Upper lobe of right lung (tissue), 1 donor: ENCODE measurements around the gene NMUR1. TPM values are rescaled to one million over a fixed set of nuclear protein-coding genes. Genes with fewer than 3 reads are reported as not detected.
A peak's percentile ranks its signal among the peaks of the same experiment; 100 is the strongest.
"Not testable (repeated sequence)": the region's sequence is repeated elsewhere in the genome, so short reads cannot be mapped to it uniquely, and the experiment has no call there.

ENCODE experiments used
- ATAC-seq: fragments of 200-7000 bp; cut with Tn5 transposase; one replicate; pipeline ENCODE4 v1.9.1; 2020; ENCODE audit warnings: mild to moderate bottlenecking, moderate library complexity
- DNase-seq: peaks from one replicate; pipeline ENCODE4 v3.0.0-alpha.2; 2020
- H3K27ac ChIP-seq: fragments of 200-600 bp; one replicate; pipeline ENCODE4 v1.8.0; 2022
- H3K27me3 ChIP-seq: fragments of 200-600 bp; one replicate; pipeline ENCODE4 v1.8.0; 2022; ENCODE audit warnings: mild to moderate bottlenecking
- H3K36me3 ChIP-seq: fragments of 200-600 bp; one replicate; pipeline ENCODE4 v1.8.0; 2022
- H3K4me1 ChIP-seq: fragments of 200-600 bp; one replicate; pipeline ENCODE4 v1.8.0; 2022
- H3K4me3 ChIP-seq: fragments of 200-600 bp; one replicate; pipeline ENCODE4 v1.8.0; 2022; ENCODE audit warnings: mild to moderate bottlenecking
- H3K9me3 ChIP-seq: fragments of 200-600 bp; one replicate; pipeline ENCODE4 v1.8.0; 2022
- intact Hi-C: fragments of 100-400 bp; cut with DNase I; formaldehyde crosslinking; loops from one replicate; pipeline ENCODE4 v1.11.0; 2022
- total RNA-seq: library from RNA; stranded (reverse); fragmentation: NEBNext Ultra II Directional; extraction: Animal tissue kit (Norgen Biotek cat#: 25700); gene quantifications from one replicate; pipeline ENCODE4 v1.2.1, GENCODE V29; 2021
- TF ChIP-seq, protein P1 (sequence below): fragments of 200-600 bp; IDR thresholded peaks from one replicate; pipeline ENCODE4 v1.8.0; 2022; ENCODE audit warnings: antibody characterized with exemption
- donor health status: DM: no; HTN: yes; CAD: no; lungs with severe emphysema.

Gene NMUR1
- total RNA-seq, 1 donor from 2014 or later: 5.8 TPM

DNA sequence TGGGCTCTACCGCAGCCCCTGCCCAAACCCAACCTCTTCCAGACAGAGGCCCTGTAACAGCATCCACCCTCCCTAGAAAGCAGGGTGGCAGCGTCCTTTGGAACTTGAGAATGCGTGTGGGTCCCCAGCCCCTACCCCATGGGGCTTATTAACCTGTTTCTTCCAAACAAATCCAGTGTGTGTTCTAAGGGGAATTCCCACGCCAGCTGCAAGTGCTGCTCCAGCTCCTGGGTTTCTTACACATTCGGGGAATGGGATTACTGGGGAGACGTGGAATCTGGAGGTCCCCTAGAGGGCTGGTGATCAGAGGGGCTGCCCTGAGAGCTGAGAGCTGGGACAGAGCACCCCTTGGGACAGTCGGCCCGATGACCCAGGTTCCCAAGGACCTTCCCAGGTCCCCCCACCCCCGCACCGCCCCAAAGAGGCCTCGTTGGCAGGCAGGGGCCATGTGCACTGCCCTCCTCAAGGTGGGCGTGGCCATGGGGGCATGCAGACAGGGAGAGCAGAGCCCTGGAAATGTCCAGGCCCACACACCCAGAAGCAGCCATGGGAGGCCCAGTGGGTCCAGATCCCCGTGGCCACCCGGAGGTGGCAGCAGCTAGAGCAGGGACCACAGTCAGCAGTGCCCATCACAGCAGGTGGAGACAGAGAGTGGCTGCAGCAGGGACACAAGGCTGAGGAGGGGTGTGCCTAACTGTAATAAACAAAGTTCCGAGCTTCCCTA is 43.6 kb upstream of the NMUR1 start:
- peak; percentile 23 for ATAC-seq
- no peaks in the 10 kb centered on the region for H3K4me1 ChIP-seq
- no peaks in the 10 kb centered on the region for H3K9me3 ChIP-seq
- DNase-seq: no peak
- no peaks in the 10 kb centered on the region for H3K27me3 ChIP-seq
- TF ChIP-seq, protein P1, sequence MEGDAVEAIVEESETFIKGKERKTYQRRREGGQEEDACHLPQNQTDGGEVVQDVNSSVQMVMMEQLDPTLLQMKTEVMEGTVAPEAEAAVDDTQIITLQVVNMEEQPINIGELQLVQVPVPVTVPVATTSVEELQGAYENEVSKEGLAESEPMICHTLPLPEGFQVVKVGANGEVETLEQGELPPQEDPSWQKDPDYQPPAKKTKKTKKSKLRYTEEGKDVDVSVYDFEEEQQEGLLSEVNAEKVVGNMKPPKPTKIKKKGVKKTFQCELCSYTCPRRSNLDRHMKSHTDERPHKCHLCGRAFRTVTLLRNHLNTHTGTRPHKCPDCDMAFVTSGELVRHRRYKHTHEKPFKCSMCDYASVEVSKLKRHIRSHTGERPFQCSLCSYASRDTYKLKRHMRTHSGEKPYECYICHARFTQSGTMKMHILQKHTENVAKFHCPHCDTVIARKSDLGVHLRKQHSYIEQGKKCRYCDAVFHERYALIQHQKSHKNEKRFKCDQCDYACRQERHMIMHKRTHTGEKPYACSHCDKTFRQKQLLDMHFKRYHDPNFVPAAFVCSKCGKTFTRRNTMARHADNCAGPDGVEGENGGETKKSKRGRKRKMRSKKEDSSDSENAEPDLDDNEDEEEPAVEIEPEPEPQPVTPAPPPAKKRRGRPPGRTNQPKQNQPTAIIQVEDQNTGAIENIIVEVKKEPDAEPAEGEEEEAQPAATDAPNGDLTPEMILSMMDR: no peak
- intact Hi-C loops: no loop called here
- no peaks in the 10 kb centered on the region for H3K36me3 ChIP-seq
- no peak overlapping the region for H3K27ac ChIP-seq
- H3K4me3 ChIP-seq: no peak overlapping the region

DNA sequence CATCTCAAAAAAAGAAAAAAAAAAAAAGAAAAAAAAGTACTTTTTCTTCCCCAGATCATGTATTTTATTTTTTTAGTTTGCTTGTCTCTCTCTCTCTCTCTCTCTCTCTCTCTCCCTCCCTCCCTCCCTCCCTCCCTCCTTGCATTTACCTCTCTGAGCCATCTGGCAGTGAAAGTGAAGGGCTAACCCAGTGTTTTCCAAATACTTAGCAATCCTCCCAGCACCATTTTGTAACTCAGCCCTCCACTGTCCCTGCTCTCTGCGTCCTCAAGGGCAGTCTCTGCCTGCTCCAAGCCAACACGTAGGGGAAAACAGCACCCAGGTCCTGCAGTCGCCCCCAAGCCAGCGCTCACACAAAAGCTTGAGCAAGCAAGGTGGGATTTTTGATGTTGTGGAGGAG is 42.9 kb upstream of the NMUR1 start:
- no peak overlapping the region for H3K27ac ChIP-seq
- no peaks in the 10 kb centered on the region for H3K4me1 ChIP-seq
- no peaks in the 10 kb centered on the region for H3K27me3 ChIP-seq
- TF ChIP-seq, protein P1: no peak
- no peaks in the 10 kb centered on the region for H3K36me3 ChIP-seq
- no peaks in the 10 kb centered on the region for H3K9me3 ChIP-seq
- DNase-seq: no peak
- no peak for ATAC-seq
- intact Hi-C loops: no loop called here
- no peak overlapping the region for H3K4me3 ChIP-seq

DNA sequence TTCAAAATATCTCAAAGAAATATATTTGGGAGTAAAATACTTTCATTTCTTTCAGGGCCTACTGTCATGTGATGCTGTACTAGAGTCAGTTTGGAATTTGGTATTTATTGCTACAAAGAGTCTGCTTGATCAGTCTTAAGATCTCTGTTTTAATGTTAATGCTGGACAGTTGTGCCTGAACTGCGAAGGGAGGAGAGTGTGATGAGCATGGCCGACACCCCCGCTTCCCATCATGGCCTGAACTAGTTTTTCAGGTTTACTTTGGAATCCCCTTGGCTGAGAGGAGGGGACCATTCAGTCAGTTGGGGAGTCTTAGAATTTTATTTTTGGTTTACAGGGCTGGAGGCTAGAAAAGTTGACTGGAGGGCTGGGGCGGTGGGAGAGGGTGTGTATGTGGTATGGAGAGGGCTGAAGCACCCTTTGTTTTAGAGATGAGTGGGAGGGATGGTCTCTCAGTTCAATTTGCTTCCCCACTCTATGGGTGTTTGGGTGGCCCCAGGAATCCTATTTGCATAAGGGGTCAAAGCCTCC is 41.5 kb upstream of the NMUR1 start:
- H3K9me3 ChIP-seq: no peaks in the 10 kb centered on the region
- no peaks in the 10 kb centered on the region for H3K4me1 ChIP-seq
- H3K27me3 ChIP-seq: no peaks in the 10 kb centered on the region
- TF ChIP-seq, protein P1: no peak
- intact Hi-C loops: no loop called here
- DNase-seq (no peak), ATAC-seq (no peak)
- no peaks in the 10 kb centered on the region for H3K36me3 ChIP-seq
- H3K27ac ChIP-seq: no peak overlapping the region
- H3K4me3 ChIP-seq: no peak overlapping the region

DNA sequence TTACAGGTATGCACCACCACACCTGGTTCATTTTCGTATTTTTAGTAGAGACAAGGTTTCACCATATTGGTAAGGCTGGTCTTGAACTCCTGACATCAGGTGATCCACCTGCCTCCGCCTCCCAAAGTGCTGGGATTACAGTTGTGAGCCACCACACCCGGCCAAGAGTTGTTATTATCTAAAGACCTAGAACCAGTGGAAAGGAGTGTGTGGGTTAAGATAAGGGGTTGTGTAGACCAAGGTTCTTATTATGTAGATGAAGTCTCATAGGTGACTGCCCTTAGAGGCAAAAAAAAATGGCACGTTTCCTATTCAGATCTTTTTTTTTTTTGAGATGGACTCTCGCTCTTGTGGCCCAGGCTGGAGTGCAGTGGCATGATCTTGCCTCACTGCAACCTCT is 40.7 kb upstream of the NMUR1 start:
- H3K27me3 ChIP-seq, ATAC-seq, H3K27ac ChIP-seq, H3K4me3 ChIP-seq, H3K36me3 ChIP-seq, DNase-seq, H3K4me1 ChIP-seq, intact Hi-C loops, H3K9me3 ChIP-seq: not testable (repeated sequence)

DNA sequence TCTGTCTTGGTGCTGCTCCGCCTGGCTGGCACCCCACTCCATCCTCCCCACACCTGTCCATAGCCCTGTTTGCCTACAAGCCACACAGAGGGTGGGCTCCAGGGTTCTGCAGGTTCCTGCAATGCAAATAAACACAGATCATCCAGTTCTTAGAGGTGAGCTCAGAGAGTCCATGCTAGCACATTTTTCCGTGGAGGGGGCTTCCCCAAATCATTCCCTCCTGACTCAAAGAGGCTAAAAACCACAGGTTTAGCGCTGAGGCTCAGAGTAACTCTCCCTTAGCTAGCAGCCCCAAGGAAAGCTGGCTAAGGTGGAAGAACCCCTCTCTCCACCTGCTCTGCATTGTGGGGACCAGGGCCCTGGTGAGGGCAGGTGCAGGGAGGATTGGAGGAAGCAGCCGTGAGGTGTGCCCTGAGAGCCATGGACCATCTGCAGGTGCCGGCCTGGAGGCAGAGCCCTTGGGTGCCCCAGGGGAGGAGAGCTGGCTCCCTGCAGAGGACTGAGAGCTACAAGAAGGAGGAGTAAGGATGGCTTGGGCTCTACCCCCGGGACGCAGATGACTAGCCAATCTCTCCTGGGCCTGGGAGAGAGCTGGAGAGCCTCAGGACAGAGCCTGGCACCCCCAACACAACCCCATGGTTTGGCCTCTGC is 38.7 kb upstream of the NMUR1 start:
- H3K36me3 ChIP-seq: no peaks in the 10 kb centered on the region
- ATAC-seq: peak; percentile 17

More for the DNA sequence above, 38.7 kb upstream of the NMUR1 start:
- TF ChIP-seq, protein P1: no peak
- H3K4me1 ChIP-seq: no peaks in the 10 kb centered on the region
- H3K9me3 ChIP-seq: no peaks in the 10 kb centered on the region
- intact Hi-C loops: no loop called here
- no peak overlapping the region for H3K4me3 ChIP-seq
- no peak for DNase-seq
- no peak overlapping the region for H3K27ac ChIP-seq
- H3K27me3 ChIP-seq: no peaks in the 10 kb centered on the region
